HepG2 (cell line): ENCODE data around the gene ADSS1. TPM values are rescaled to one million over a fixed set of nuclear protein-coding genes. Genes with fewer than 3 reads are reported as not detected.

Experiments used
- CC2D1A ChIP-seq: sonication (generic); formaldehyde crosslinking; IDR thresholded peaks from 2 replicates; pipeline ENCODE4 v1.8.1; 2023; ENCODE audit warnings: mild to moderate bottlenecking, missing genetic modification reagents
- CCDC6 ChIP-seq: sonication (generic); formaldehyde crosslinking; IDR thresholded peaks from 2 replicates; pipeline ENCODE4 v1.8.1; 2022; ENCODE audit warnings: mild to moderate bottlenecking, missing genetic modification reagents, moderate library complexity
- CREBL2 ChIP-seq: sonication (generic); formaldehyde crosslinking; IDR thresholded peaks from 2 replicates; pipeline ENCODE4 v1.8.1; 2023; ENCODE audit warnings: missing genetic modification reagents, mild to moderate bottlenecking, borderline replicate concordance
- HNF4G ChIP-seq, 2 experiments: sonication (generic) in 1 of 2; formaldehyde crosslinking in 1 of 2; IDR thresholded peaks; 2 replicates each; pipeline versions ENCODE4 v1.4.0 to v1.6.1; 2011 to 2020; ENCODE audit warnings: borderline replicate concordance in 2 of 2, low read depth in 2 of 2, mild to moderate bottlenecking in 2 of 2, low read length in 1 of 2, missing genetic modification reagents in 1 of 2, moderate library complexity in 1 of 2
- HNRNPUL1 ChIP-seq: fragments of 200-400 bp; formaldehyde crosslinking; IDR thresholded peaks from 2 replicates; pipeline ENCODE4 v1.6.1; 2017; ENCODE audit warnings: low read depth, mild to moderate bottlenecking, low read length, moderate library complexity
- MAFF ChIP-seq: IDR thresholded peaks from 2 replicates; pipeline ENCODE4 v1.6.1; 2011; ENCODE audit warnings: low read depth, low read length, improper control_type of control experiment
- MBD4 ChIP-seq: IDR thresholded peaks from 2 replicates; pipeline ENCODE4 v1.6.1; 2012; ENCODE audit warnings: low read length, inconsistent platforms, borderline replicate concordance
- MIXL1 ChIP-seq: IDR thresholded peaks from 2 replicates; pipeline ENCODE4 v1.6.1; 2016
- PCBP2 ChIP-seq: fragments of 200-400 bp; formaldehyde crosslinking; optimal IDR thresholded peaks from 2 replicates; pipeline ENCODE3; 2018; ENCODE audit warnings: low read length, low read depth; ENCODE audit not compliant: poor library complexity, severe bottlenecking
- POGZ ChIP-seq: sonication (generic); formaldehyde crosslinking; IDR thresholded peaks from 2 replicates; pipeline ENCODE4 v1.4.0; 2020; ENCODE audit warnings: mild to moderate bottlenecking, missing genetic modification reagents
- PRDM10 ChIP-seq: sonication (generic); formaldehyde crosslinking; IDR thresholded peaks from 2 replicates; pipeline ENCODE4 v1.4.0; 2020; ENCODE audit warnings: low read depth, missing genetic modification reagents
- SP1 ChIP-seq, 2 experiments: fragments of 450-650 bp in 1 of 2; sonication (generic) in 1 of 2; formaldehyde crosslinking in 1 of 2; IDR thresholded peaks; 2 replicates each; pipeline versions ENCODE4 v1.4.0 to v1.6.1; 2016 to 2020; ENCODE audit warnings: missing genetic modification reagents in 1 of 2
- ZFP36L2 ChIP-seq: sonication (generic); formaldehyde crosslinking; IDR thresholded peaks from 2 replicates; pipeline ENCODE4 v1.4.0; 2020; ENCODE audit warnings: missing genetic modification reagents
- ZHX1 ChIP-seq: sonication (generic); formaldehyde crosslinking; IDR thresholded peaks from 2 replicates; pipeline ENCODE4 v1.8.1; 2022; ENCODE audit warnings: low read depth, mild to moderate bottlenecking, missing genetic modification reagents
- ZNF230 ChIP-seq: sonication (generic); formaldehyde crosslinking; IDR thresholded peaks from 2 replicates; pipeline ENCODE4 v1.4.0; 2020; ENCODE audit warnings: mild to moderate bottlenecking, missing genetic modification reagents
- ZNF282 ChIP-seq: fragments of 450-650 bp; IDR thresholded peaks from 2 replicates; pipeline ENCODE4 v1.6.1; 2018; ENCODE audit not compliant: partially characterized antibody
- ZNF430 ChIP-seq: sonication (generic); formaldehyde crosslinking; IDR thresholded peaks from 2 replicates; pipeline ENCODE4 v1.9.0; 2021; ENCODE audit warnings: mild to moderate bottlenecking, missing genetic modification reagents
- ZNF468 ChIP-seq: sonication (generic); formaldehyde crosslinking; IDR thresholded peaks from 2 replicates; pipeline ENCODE4 v1.8.0; 2022; ENCODE audit warnings: mild to moderate bottlenecking, moderate library complexity, missing genetic modification reagents
- ZNF570 ChIP-seq: sonication (generic); formaldehyde crosslinking; IDR thresholded peaks from 2 replicates; pipeline ENCODE4 v1.4.0; 2020; ENCODE audit warnings: mild to moderate bottlenecking, missing genetic modification reagents, borderline replicate concordance
- ZNF597 ChIP-seq: sonication (generic); formaldehyde crosslinking; IDR thresholded peaks from 2 replicates; pipeline ENCODE4 v1.5.0; 2020; ENCODE audit warnings: missing genetic modification reagents
- ZNF614 ChIP-seq: IDR thresholded peaks from 2 replicates; pipeline ENCODE4 v1.6.1; 2018; ENCODE audit warnings: missing biosample characterization, missing genetic modification reagents, inconsistent platforms, borderline replicate concordance
- ZSCAN9 ChIP-seq: IDR thresholded peaks from 2 replicates; pipeline ENCODE4 v1.6.1; 2016; ENCODE audit warnings: borderline replicate concordance
- polyA plus RNA-seq, 8 experiments: library from polyadenylated mRNA; depleted of rRNA in 3 of 8; stranded (reverse) in 7 of 8; unstranded in 1 of 8; fragments of >200 nt; fragmentation: Illumina TruSeq in 4 of 8; extraction: Trizol in 4 of 8; gene quantifications; 2 replicates each; pipeline versions ENCODE4 v1.2.1 to v1.2.3, GENCODE V29; 2011 to 2016; ENCODE audit warnings: low read depth in 4 of 8, missing spikeins in 1 of 8, mixed read lengths in 1 of 8; ENCODE audit not compliant: insufficient read depth in 1 of 8
- total RNA-seq, 5 experiments: library from RNA; depleted of rRNA; stranded (reverse); fragments of >200 nt; fragmentation: Illumina TruSeq; extraction: Trizol; gene quantifications; 2 replicates each; pipeline ENCODE4 v1.2.3, GENCODE V29; 2016; ENCODE audit warnings: low read depth in 1 of 5

Gene ADSS1
- total and polyA plus RNA-seq, 2 of the 13 experiments (the other 11 are each of a cell fraction or from before 2014, with no cell fraction given) = 1.0 to 36.7 TPM

- no peak for TF ChIP-seq MBD4
- peak; percentile 29; the same call in 1 of the 2 replicates for TF ChIP-seq MAFF
- TF ChIP-seq ZNF570 (CRISPR knock-in tag) = no peak
- TF ChIP-seq HNF4G (IDR thresholded peaks at IDR 0.05; ENCODE audit: borderline replicate concordance, low read depth, low read length) = 0 out of 2 replicates have a peak, but pooled peaks have one; percentile 32
- no peak for TF ChIP-seq HNF4G (CRISPR knock-in tag; IDR thresholded peaks at IDR 0.05; ENCODE audit: borderline replicate concordance, low read depth)
- no peak for TF ChIP-seq ZNF468
- TF ChIP-seq SP1 (IDR thresholded peaks at IDR 0.05) = no peak
- TF ChIP-seq SP1 (CRISPR knock-in tag; IDR thresholded peaks at IDR 0.05) = no peak
- no peak for TF ChIP-seq HNRNPUL1
- TF ChIP-seq ZFP36L2 (CRISPR knock-in tag) = no peak
- TF ChIP-seq CC2D1A (CRISPR knock-in tag) = no peak
- TF ChIP-seq MIXL1 = no peak
- no peak for TF ChIP-seq CCDC6 (CRISPR knock-in tag)
- no peak for TF ChIP-seq ZSCAN9 (CRISPR knock-in tag)
- TF ChIP-seq ZNF430 (CRISPR knock-in tag) = no peak
- no peak for TF ChIP-seq POGZ
- TF ChIP-seq CREBL2 = no peak
- TF ChIP-seq PCBP2 = no peak
- TF ChIP-seq ZNF614 (CRISPR knock-in tag) = no peak
- TF ChIP-seq ZNF597 (CRISPR knock-in tag) = no peak
- no peak for TF ChIP-seq ZNF230 (CRISPR knock-in tag)
- TF ChIP-seq PRDM10 (CRISPR knock-in tag) = no peak
- no peak for TF ChIP-seq ZHX1 (CRISPR knock-in tag)
- no peak for TF ChIP-seq ZNF282
Observed at GRCh38 chr14:104685216-104685997, 38.6 kb upstream of the ADSS1 start (continued).
